Type B pancreatic cell (in vitro differentiated cells): ENCODE results near the gene DOCK7. TPM values are rescaled to one million over a fixed set of nuclear protein-coding genes. Genes with fewer than 3 reads are reported as not detected.

Experiments used
- DNase-seq: peaks from one replicate; pipeline ENCODE4 v3.0.0; 2021; ENCODE audit warnings: mixed read lengths; ENCODE audit not compliant: unreplicated experiment; ENCODE audit errors: extremely low spot score
- H3K27ac Mint-ChIP-seq: 2 replicates; pipeline ENCODE4 v1.8.0; 2021; ENCODE audit warnings: mild to moderate bottlenecking, mixed read lengths
- H3K27me3 Mint-ChIP-seq: 2 replicates; pipeline ENCODE4 v1.8.0; 2021; ENCODE audit warnings: mixed read lengths
- H3K36me3 Mint-ChIP-seq: 2 replicates; pipeline ENCODE4 v1.8.0; 2021; ENCODE audit warnings: mixed read lengths
- H3K4me1 Mint-ChIP-seq: one replicate; pipeline ENCODE4 v1.8.0; 2021; ENCODE audit warnings: mixed read lengths; ENCODE audit not compliant: unreplicated experiment
- H3K4me3 Mint-ChIP-seq: 2 replicates; pipeline ENCODE4 v1.8.0; 2021; ENCODE audit warnings: mild to moderate bottlenecking, mixed read lengths
- H3K9me3 Mint-ChIP-seq: 2 replicates; pipeline ENCODE4 v1.8.0; 2021; ENCODE audit warnings: mixed read lengths
- CTCF ChIP-seq: fragments of 200-600 bp; sonication (generic); conservative IDR thresholded peaks from 2 replicates; pipeline ENCODE4 v1.5.0; 2021; ENCODE audit warnings: antibody characterized with exemption, mild to moderate bottlenecking
- total RNA-seq: library from RNA; stranded (reverse); gene quantifications from 2 replicates; pipeline ENCODE4 v1.2.1, GENCODE V29; 2021; ENCODE audit warnings: low replicate concordance

The DOCK7 gene
- total RNA-seq, 1 donor from 2014 or later = 61.1 TPM

- Mint-ChIP-seq H3K4me1 (no peaks in the 10 kb centered on the region), H3K4me3 (no peak overlapping the region), H3K36me3 (peaks cover 24% of the 10 kb centered on the region), H3K27ac (no peak overlapping the region), H3K27me3 (no peaks in the 10 kb centered on the region), H3K9me3 (no peaks in the 10 kb centered on the region)
- TF ChIP-seq CTCF = no peak
- DNase-seq = no peak
These were observed 195.7 kb downstream of the DOCK7 start for GRCh38 chr1:62492521-62492920.

- Mint-ChIP-seq H3K9me3 (no peaks in the 10 kb centered on the region), H3K4me3 (no peak overlapping the region), H3K36me3 (peaks cover 22% of the 10 kb centered on the region), H3K4me1 (no peaks in the 10 kb centered on the region), H3K27me3 (no peaks in the 10 kb centered on the region), H3K27ac (no peak overlapping the region)
- TF ChIP-seq CTCF = no peak
- no peak for DNase-seq
These were observed 200.2 kb downstream of the DOCK7 start for GRCh38 chr1:62487956-62488355.

- Mint-ChIP-seq H3K4me1 (no peaks in the 10 kb centered on the region), H3K27me3 (no peaks in the 10 kb centered on the region), H3K9me3 (no peaks in the 10 kb centered on the region), H3K36me3 (peaks cover 23% of the 10 kb centered on the region), H3K4me3 (no peak overlapping the region), H3K27ac (no peak overlapping the region)
- DNase-seq = no peak
- TF ChIP-seq CTCF = no peak
These were observed 203.2 kb downstream of the DOCK7 start for GRCh38 chr1:62484824-62485468.

- no peak for DNase-seq
- no peak for TF ChIP-seq CTCF
- no peak overlapping the region for H3K27ac Mint-ChIP-seq
- H3K4me1 Mint-ChIP-seq = no peaks in the 10 kb centered on the region
- no peaks in the 10 kb centered on the region for H3K9me3 Mint-ChIP-seq
- peaks cover 23% of the 10 kb centered on the region for H3K36me3 Mint-ChIP-seq
- no peaks in the 10 kb centered on the region for H3K27me3 Mint-ChIP-seq
- H3K4me3 Mint-ChIP-seq = no peak overlapping the region
These were observed 206.5 kb downstream of the DOCK7 start for GRCh38 chr1:62481681-62482080.

- no peak overlapping the region for H3K4me3 Mint-ChIP-seq
- peaks cover 19% of the 10 kb centered on the region for H3K36me3 Mint-ChIP-seq
- no peak for DNase-seq
- no peaks in the 10 kb centered on the region for H3K4me1 Mint-ChIP-seq
- no peaks in the 10 kb centered on the region for H3K9me3 Mint-ChIP-seq
- no peak overlapping the region for H3K27ac Mint-ChIP-seq
- no peak for TF ChIP-seq CTCF
- H3K27me3 Mint-ChIP-seq = no peaks in the 10 kb centered on the region
These were observed 211.5 kb downstream of the DOCK7 start for GRCh38 chr1:62476525-62477219.
